Measurements from ENCODE around the gene OR6B3.

DNA sequence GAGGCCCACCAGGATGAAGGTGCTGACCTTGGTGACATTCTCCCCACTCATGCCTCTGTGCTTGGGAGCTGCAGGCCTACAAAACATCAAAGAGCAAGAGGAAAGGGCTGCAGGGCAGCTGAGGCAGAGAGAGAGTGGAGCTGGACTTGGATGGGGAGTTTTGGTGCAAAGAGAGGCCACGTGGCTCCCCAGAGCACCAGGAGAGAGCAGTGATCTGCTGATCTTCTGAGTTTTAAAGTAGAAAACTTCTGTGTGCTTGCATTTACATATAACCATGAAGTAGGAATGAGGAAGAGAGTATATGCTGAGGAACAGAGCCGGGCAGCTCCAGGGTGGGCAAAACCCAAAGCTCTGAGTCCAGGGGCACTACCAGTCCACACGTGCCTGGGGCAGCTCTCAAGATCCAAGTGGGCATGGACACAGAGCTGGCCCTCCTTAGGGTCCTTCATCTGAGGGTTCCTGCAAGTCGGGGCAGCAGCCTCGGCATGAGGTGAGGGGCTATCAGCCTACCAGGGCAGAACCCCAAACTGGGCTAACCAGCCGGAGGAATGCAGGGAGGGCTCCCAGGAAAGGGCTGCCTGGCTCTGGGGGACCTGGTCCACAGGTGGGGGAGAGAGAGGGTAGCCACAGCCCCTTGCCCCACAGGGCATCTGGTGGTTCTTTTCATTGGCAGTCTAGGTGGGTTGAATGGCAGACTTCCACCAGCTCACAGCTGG is 22.8 kb downstream of the OR6B3 start, which contains the start of gene OR6B2:
- no peak for TF ChIP-seq EZH2 (IDR thresholded peaks at IDR 0.05; ENCODE audit: low read length, unreplicated experiment)
- TF ChIP-seq CTCF (conservative IDR thresholded peaks at IDR 0.05; ENCODE audit: low read depth, low read length) = no peak
- TF ChIP-seq EZH2phosphoT487 (IDR thresholded peaks at IDR 0.05; ENCODE audit: borderline replicate concordance, low read length) = no peak
